ENCODE data around the gene GPX1.
"Not testable (repeated sequence)": the region's sequence is repeated elsewhere in the genome, so short reads cannot be mapped to it uniquely, and the experiment has no call there.

Gene GPX1

DNA sequence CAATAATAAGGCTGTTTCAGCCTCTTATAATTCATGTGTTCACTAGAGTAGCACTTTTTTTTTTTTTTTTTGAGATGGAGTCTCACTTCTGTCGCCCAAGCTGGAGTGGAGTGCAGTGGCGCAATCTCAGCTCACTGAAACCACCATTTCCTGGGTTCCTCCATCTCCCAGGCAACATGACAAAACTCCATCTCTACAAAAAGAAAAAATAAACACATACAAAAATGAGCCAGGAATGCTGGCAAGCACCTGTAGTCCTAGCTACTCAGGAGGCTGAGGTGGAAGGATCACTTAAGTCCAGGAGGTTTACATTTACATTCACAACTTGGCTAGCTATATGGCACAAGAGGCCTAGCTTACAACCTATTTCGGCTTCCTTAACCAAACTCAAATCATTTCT lies 25.1 kb downstream of the GPX1 start:
- TF ChIP-seq, protein P1, sequence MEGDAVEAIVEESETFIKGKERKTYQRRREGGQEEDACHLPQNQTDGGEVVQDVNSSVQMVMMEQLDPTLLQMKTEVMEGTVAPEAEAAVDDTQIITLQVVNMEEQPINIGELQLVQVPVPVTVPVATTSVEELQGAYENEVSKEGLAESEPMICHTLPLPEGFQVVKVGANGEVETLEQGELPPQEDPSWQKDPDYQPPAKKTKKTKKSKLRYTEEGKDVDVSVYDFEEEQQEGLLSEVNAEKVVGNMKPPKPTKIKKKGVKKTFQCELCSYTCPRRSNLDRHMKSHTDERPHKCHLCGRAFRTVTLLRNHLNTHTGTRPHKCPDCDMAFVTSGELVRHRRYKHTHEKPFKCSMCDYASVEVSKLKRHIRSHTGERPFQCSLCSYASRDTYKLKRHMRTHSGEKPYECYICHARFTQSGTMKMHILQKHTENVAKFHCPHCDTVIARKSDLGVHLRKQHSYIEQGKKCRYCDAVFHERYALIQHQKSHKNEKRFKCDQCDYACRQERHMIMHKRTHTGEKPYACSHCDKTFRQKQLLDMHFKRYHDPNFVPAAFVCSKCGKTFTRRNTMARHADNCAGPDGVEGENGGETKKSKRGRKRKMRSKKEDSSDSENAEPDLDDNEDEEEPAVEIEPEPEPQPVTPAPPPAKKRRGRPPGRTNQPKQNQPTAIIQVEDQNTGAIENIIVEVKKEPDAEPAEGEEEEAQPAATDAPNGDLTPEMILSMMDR (IDR thresholded peaks at IDR 0.05; ENCODE audit: extremely low read depth, insufficient read depth, missing control alignments): no peak
- DNase-seq (ENCODE audit: low spot score): no peak
- in situ Hi-C loops (cut with MboI; ENCODE audit: low pct_unique_long_range_greater_than_20kb, low sequenced_read_pairs, unreplicated experiment): no loop called here

DNA sequence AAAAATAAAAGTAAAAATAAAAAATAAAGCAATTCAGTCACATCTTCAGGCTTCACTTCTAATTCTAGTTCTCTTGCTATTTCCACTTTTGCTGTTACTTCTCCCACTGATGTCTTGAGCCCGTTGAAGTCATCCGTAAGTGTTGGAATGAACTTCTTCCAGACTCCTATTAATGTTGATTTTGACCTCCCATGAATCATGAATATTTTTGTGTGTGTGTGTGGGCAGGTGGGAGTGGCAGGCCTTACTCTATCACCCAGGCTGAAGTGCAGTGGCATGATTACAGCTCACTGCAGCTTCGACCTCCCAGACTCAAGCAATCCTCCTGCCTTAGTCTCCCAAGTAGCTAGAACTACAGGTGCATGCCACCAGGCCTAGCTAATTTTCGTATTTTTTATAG lies 29.0 kb downstream of the GPX1 start:
- TF ChIP-seq, protein P1 (IDR thresholded peaks at IDR 0.05; ENCODE audit: extremely low read depth, insufficient read depth, missing control alignments): no peak
- in situ Hi-C loops (cut with MboI; ENCODE audit: low pct_unique_long_range_greater_than_20kb, low sequenced_read_pairs, unreplicated experiment): no loop called here
- no peak for DNase-seq (ENCODE audit: low spot score)

DNA sequence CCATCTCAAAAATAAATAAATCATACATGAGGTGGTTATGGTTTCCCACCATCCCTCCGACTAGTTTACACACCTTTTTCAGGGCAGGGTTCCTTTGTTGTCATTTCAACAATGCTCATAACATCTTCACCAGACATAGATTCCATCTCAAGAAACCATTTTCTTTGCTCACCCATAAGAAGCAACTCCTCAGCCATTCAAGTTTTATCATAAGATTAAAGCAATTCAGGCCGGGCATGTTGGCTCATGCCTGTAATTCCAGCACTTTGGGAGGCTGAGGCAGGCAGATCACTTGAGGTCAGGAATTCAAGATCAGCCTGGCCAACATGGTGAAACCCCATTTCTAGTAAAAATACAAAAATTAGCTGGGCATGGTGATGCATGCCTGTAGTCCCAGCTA lies 29.8 kb downstream of the GPX1 start:
- DNase-seq (ENCODE audit: low spot score); in situ Hi-C loops (cut with MboI; ENCODE audit: low pct_unique_long_range_greater_than_20kb, low sequenced_read_pairs, unreplicated experiment): not testable (repeated sequence)

DNA sequence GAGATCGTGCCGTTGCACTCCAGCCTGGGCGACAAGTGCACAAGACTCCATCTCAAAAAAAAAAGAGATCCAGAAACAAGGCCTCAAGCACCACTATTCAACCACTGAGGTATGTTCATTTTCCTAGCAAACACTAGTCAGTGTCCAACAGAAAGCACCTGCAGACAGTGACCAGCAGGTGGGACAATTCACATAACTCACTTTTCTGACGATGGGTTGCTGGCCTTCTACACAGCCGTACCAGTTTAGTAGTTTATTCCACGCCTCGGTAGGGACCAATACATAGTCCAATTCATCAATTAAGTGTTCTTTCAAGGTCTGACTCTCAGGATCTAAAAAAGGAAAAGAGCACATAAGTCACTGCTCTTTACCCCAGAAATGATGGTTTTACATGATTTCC lies 30.7 kb downstream of the GPX1 start:
- no peak for DNase-seq (ENCODE audit: low spot score)
- in situ Hi-C loops (cut with MboI; ENCODE audit: low pct_unique_long_range_greater_than_20kb, low sequenced_read_pairs, unreplicated experiment): no loop called here
- TF ChIP-seq, protein P1 (IDR thresholded peaks at IDR 0.05; ENCODE audit: extremely low read depth, insufficient read depth, missing control alignments): peak; percentile 14

DNA sequence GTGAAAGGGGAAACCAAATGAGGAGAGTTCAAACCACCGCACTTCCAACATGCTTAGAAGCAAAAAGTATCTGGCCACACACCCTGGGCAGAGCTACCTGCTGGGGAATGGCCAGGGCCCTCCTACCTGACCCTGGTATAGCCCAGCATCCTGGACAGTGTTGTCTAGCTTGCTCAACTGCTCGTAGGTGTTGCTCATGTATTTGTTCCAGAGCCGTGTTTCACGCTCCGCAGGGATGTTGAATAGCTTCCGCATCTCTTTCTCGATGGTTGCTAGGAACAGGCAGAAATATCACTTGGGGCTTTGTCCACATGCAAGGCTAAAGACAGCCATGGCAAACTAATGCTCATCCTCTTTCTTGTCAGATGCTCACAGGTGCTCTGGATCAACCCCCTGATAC lies 33.4 kb downstream of the GPX1 start:
- TF ChIP-seq, protein P1 (IDR thresholded peaks at IDR 0.05; ENCODE audit: extremely low read depth, insufficient read depth, missing control alignments): no peak
- no peak for DNase-seq (ENCODE audit: low spot score)
- in situ Hi-C loops (cut with MboI; ENCODE audit: low pct_unique_long_range_greater_than_20kb, low sequenced_read_pairs, unreplicated experiment): no loop called here

DNA sequence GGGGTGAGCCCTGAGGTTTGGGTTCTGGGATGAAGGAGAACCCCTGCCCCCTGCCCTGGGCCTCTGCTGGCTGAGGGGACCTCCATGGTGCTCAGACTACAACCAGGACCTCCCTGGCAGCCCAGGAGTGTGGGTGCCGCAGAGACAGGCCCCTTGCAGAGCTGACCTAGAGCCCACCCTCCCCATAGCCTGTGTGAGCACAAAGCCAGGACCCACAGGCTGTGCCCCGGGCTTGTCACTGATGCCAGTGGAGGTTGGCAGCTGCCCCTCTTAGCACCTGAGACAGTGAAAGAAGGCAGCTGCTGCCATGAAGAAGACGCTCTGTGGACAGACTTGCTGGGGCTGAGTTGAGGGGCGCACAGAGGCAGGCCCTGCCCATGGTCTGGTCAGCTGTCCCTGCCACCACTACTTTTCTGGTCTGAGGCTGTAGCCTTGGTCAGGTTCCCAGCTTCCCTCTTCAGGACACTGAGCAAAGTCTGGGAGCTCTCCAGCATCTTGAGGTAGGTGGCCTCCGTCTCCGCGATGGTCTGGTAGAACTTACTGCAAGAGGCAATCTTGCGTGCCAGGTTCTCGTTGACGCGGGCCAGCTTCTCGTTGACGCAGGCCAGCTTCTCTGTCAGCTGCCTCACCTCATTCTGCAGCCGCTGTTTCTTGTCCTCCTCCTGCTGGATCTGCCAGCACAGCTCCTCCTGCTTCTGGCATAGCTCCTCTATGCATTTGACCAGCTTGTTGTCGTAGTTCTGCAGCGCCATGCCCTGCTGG lies 41.3 kb downstream of the GPX1 start:
- in situ Hi-C loops (cut with MboI; ENCODE audit: low pct_unique_long_range_greater_than_20kb, low sequenced_read_pairs, unreplicated experiment): no loop called here
- TF ChIP-seq, protein P1 (IDR thresholded peaks at IDR 0.05; ENCODE audit: extremely low read depth, insufficient read depth, missing control alignments): no peak
- DNase-seq (ENCODE audit: low spot score): no peak

DNA sequence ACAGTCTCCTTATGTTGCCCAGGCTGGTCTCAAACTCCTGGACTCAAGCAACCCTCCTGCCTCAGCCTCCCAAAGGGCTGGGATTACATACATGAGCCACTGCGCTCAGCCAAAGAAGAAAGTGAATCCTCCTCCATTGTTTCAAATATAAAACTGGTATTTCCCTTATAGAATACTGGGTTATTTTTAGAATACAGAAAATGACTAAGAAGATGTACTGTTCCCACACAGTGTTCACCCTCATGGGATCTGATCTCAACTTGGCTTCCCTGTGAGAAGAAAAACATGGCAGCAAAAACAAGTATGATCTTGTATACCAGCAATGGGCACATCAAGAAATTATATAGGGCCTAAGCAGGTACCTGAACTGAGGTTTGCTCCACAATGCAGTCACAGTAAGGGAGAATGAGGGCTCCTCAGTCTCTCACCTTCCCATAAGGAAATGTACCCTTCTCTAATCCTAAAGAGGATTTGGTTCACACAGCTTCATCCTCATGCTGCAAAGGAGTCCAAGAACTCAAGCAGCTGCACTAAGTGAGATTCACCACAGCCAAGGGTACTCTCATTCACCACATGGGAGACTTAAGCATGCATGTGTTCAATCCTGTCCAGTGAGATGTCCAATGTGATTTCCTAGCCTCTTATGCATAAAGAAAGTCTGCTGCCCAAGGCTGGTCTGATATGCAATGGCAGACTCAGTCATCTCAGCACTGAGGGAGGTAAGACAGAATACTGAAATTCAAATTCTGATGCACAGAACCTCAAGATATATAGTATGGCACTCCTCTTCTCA lies 44.1 kb downstream of the GPX1 start:
- no peak for DNase-seq (ENCODE audit: low spot score)
- TF ChIP-seq, protein P1 (IDR thresholded peaks at IDR 0.05; ENCODE audit: extremely low read depth, insufficient read depth, missing control alignments): no peak
- in situ Hi-C loops (cut with MboI; ENCODE audit: low pct_unique_long_range_greater_than_20kb, low sequenced_read_pairs, unreplicated experiment): no loop called here
